Stomach smooth muscle (tissue), 2 donors: ENCODE data around the gene CERK.

Experiments used
- H3K27ac ChIP-seq: one replicate; pipeline ENCODE4 v1.7.0; 2013; ENCODE audit warnings: mild to moderate bottlenecking, low read length, inconsistent platforms
- H3K27me3 ChIP-seq, 2 donors: one replicate each; pipeline ENCODE4 v1.7.0; 2013; ENCODE audit warnings: low read length in 2 of 2; ENCODE audit not compliant: insufficient read depth in 2 of 2, control insufficient read depth in 1 of 2
- H3K36me3 ChIP-seq, 2 donors: one replicate each; pipeline ENCODE4 v1.7.0; 2013; ENCODE audit warnings: low read length in 2 of 2; ENCODE audit not compliant: control insufficient read depth in 2 of 2, insufficient read depth in 2 of 2
- H3K4me1 ChIP-seq: one replicate; pipeline ENCODE4 v1.7.0; 2013; ENCODE audit warnings: low read length; ENCODE audit not compliant: control insufficient read depth, insufficient read depth
- H3K4me3 ChIP-seq, 2 donors: one replicate each; pipeline ENCODE4 v1.7.0; 2013; ENCODE audit warnings: low read length in 2 of 2
- H3K9ac ChIP-seq, 2 donors: one replicate each; pipeline ENCODE4 v1.7.0; 2013; ENCODE audit warnings: low read length in 2 of 2, mild to moderate bottlenecking in 1 of 2
- H3K9me3 ChIP-seq, 2 donors: one replicate each; pipeline ENCODE4 v1.7.0; 2013; ENCODE audit warnings: low read length in 2 of 2; ENCODE audit not compliant: control insufficient read depth in 2 of 2
- donor health status: healthy.
- donor health status: Pancreatic carcinoma.

CERK gene

GRCh38 chr22:46676479-46676878 lies 61.6 kb downstream of the CERK start:
- Histone ChIP-seq H3K27me3 (no peaks in the 10 kb centered on the region), H3K36me3 (peaks cover 0 to 3% of the 10 kb centered on the region in 2 donors), H3K9ac (no peak overlapping the region), H3K4me1 (peaks cover 11% of the 10 kb centered on the region), H3K27ac (no peak overlapping the region), H3K4me3 (no peak overlapping the region), H3K9me3 (no peaks in the 10 kb centered on the region)

GRCh38 chr22:46675938-46676337 lies 62.1 kb downstream of the CERK start:
- H3K36me3 ChIP-seq, result peaks cover 0 to 3% of the 10 kb centered on the region in 2 donors
- H3K4me3 ChIP-seq, result no peak overlapping the region
- no peaks in the 10 kb centered on the region for H3K9me3 ChIP-seq
- no peaks in the 10 kb centered on the region for H3K27me3 ChIP-seq
- peaks cover 11% of the 10 kb centered on the region for H3K4me1 ChIP-seq
- H3K27ac ChIP-seq, result no peak overlapping the region
- no peak overlapping the region for H3K9ac ChIP-seq

- H3K36me3 ChIP-seq, result peaks cover 0 to 3% of the 10 kb centered on the region in 2 donors
These were observed 62.6 kb downstream of the CERK start for GRCh38 chr22:46675479-46675878.

GRCh38 chr22:46674906-46675305 lies 63.1 kb downstream of the CERK start:
- Histone ChIP-seq H3K27me3 (no peaks in the 10 kb centered on the region), H3K36me3 (peaks cover 0 to 7% of the 10 kb centered on the region in 2 donors), H3K27ac (no peak overlapping the region), H3K4me1 (peaks cover 7% of the 10 kb centered on the region), H3K9ac (no peak overlapping the region), H3K9me3 (no peaks in the 10 kb centered on the region), H3K4me3 (no peak overlapping the region)

More at GRCh38 chr22:46675479-46675878, 62.6 kb downstream of the CERK start:
- H3K27me3 ChIP-seq, result no peaks in the 10 kb centered on the region
- no peak overlapping the region for H3K4me3 ChIP-seq
- peaks cover 11% of the 10 kb centered on the region for H3K4me1 ChIP-seq
- no peaks in the 10 kb centered on the region for H3K9me3 ChIP-seq
- H3K27ac ChIP-seq, result no peak overlapping the region
- H3K9ac ChIP-seq, result no peak overlapping the region

- Histone ChIP-seq H3K27ac (no peak overlapping the region), H3K4me3 (no peak overlapping the region), H3K9ac (no peak overlapping the region), H3K9me3 (no peaks in the 10 kb centered on the region), H3K36me3 (peaks cover 0 to 8% of the 10 kb centered on the region in 2 donors), H3K4me1 (peaks cover 2% of the 10 kb centered on the region), H3K27me3 (no peaks in the 10 kb centered on the region)
These were observed 63.7 kb downstream of the CERK start for GRCh38 chr22:46674367-46674781.

- H3K9ac ChIP-seq, result no peak overlapping the region
- peaks cover 0 to 10% of the 10 kb centered on the region in 2 donors for H3K36me3 ChIP-seq
These were observed 64.3 kb downstream of the CERK start for GRCh38 chr22:46673662-46674236.

GRCh38 chr22:46673205-46673604 lies 64.8 kb downstream of the CERK start:
- H3K9ac ChIP-seq, result no peak overlapping the region
- H3K27me3 ChIP-seq, result no peaks in the 10 kb centered on the region
- no peaks in the 10 kb centered on the region for H3K4me1 ChIP-seq
- no peak overlapping the region for H3K27ac ChIP-seq
- H3K9me3 ChIP-seq, result no peaks in the 10 kb centered on the region
- H3K4me3 ChIP-seq, result no peak overlapping the region
- H3K36me3 ChIP-seq, result peaks cover 0 to 10% of the 10 kb centered on the region in 2 donors

More at GRCh38 chr22:46673662-46674236, 64.3 kb downstream of the CERK start:
- Histone ChIP-seq H3K9me3 (no peaks in the 10 kb centered on the region), H3K27me3 (no peaks in the 10 kb centered on the region), H3K27ac (no peak overlapping the region), H3K4me1 (no peaks in the 10 kb centered on the region), H3K4me3 (no peak overlapping the region)

GRCh38 chr22:46672731-46673130 lies 65.3 kb downstream of the CERK start:
- H3K27ac ChIP-seq, result no peak overlapping the region
- H3K9ac ChIP-seq, result no peak overlapping the region
- H3K4me3 ChIP-seq, result no peak overlapping the region
- H3K27me3 ChIP-seq, result no peaks in the 10 kb centered on the region
- H3K36me3 ChIP-seq, result peaks cover 0 to 10% of the 10 kb centered on the region in 2 donors
- no peaks in the 10 kb centered on the region for H3K4me1 ChIP-seq
- H3K9me3 ChIP-seq, result no peaks in the 10 kb centered on the region

GRCh38 chr22:46671824-46672432 lies 66.1 kb downstream of the CERK start:
- no peaks in the 10 kb centered on the region for H3K9me3 ChIP-seq
- H3K4me3 ChIP-seq, result no peak overlapping the region
- no peaks in the 10 kb centered on the region for H3K27me3 ChIP-seq
- H3K27ac ChIP-seq, result no peak overlapping the region
- no peak overlapping the region for H3K9ac ChIP-seq
- H3K4me1 ChIP-seq, result no peaks in the 10 kb centered on the region
- H3K36me3 ChIP-seq, result peaks cover 0 to 10% of the 10 kb centered on the region in 2 donors

GRCh38 chr22:46669201-46669600 lies 68.9 kb downstream of the CERK start:
- Histone ChIP-seq H3K9ac (no peak overlapping the region), H3K27me3 (no peaks in the 10 kb centered on the region), H3K9me3 (no peaks in the 10 kb centered on the region), H3K27ac (no peak overlapping the region), H3K4me3 (no peak overlapping the region), H3K4me1 (no peaks in the 10 kb centered on the region), H3K36me3 (peaks cover 0 to 17% of the 10 kb centered on the region in 2 donors)

GRCh38 chr22:46668116-46668515 lies 69.9 kb downstream of the CERK start:
- Histone ChIP-seq H3K9me3 (no peaks in the 10 kb centered on the region), H3K27ac (no peak overlapping the region), H3K4me3 (no peak overlapping the region), H3K4me1 (no peaks in the 10 kb centered on the region), H3K27me3 (no peaks in the 10 kb centered on the region), H3K9ac (no peak overlapping the region), H3K36me3 (peaks cover 0 to 21% of the 10 kb centered on the region in 2 donors)
